ENCODE results near the gene PCCB.

DNA sequence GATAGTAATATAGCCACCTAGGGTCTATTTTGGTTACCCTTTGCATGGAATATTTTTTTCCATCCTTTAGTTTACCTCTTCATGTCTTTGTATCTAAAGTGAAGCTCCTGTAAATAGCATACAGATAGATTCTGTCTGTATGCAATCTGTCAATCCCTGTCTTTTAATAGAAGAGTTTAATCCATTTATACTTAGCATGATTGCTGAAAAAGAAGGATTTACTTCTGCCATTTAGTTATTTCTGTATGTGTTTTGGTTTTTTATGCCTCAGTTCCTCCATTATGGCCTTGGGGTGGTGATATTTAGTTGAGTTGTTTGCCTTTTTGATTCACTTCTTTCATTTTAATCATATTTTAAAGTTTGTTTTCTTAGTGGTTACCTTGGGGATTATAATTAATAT is 29.0 kb downstream of the PCCB start:
- no peak for TF ChIP-seq CTCF (conservative IDR thresholded peaks at IDR 0.05)
- TF ChIP-seq ZFX (IDR thresholded peaks at IDR 0.05) = no peak
